Measurements from ENCODE around the gene CPNE5.

GRCh38 chr6:36729161-36729524, 110.1 kb downstream of the CPNE5 start:
- TF ChIP-seq CTCF (conservative IDR thresholded peaks at IDR 0.05; ENCODE audit: low read length) (no peak), EZH2phosphoT487 (IDR thresholded peaks at IDR 0.05; ENCODE audit: borderline replicate concordance) (no peak)

All from Loucy (cell line).